ENCODE data around the gene HNRNPH2. TPM values are rescaled to one million over a fixed set of nuclear protein-coding genes. Genes with fewer than 3 reads are reported as not detected.
A peak's percentile ranks its signal among the peaks of the same experiment; 100 is the strongest.

HNRNPH2 gene
- total RNA-seq, 1 donor: 29.9 TPM

DNA sequence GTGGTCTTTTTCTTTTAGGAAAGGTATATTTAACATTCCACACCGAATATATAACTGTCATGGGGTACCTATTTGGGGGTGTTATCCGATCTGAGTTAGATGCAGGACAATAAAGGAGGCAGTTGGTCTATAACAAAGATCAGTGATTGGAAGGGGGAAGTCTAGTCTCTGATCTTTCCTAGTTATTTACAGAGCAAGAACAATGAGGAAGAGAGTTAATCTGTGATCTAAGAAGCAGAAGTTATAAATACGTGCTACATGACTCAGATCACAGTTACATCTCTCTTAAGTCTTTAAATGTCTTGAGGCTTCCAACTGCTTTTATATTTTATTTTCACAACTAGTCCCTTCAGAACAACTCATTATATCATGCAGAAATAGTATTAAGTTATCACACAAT, 44.0 kb downstream of the HNRNPH2 start:
- peak in 1 of 3 donors; percentile 26 for DNase-seq (ENCODE audit: low read depth in 2 of 3, low spot score in 2 of 3)

DNA sequence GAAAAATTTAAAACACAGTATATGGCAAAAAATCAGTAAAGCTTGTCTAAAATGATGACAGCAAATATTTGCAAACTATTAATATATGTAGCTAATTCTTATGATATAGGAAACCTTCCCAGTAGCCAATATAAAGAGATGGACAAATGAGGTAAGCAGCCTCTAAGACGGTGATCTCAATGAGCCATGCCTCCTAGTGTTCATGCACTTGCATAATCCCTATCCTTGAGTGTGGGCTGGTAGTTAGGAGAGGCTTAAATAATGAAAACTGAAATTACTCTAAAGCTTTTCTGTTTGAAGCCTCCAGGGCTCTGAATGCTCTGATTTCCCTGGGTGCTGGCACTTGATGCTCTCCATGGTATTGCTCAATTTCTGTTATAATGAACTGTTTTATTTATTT, 52.6 kb downstream of the HNRNPH2 start:
- DNase-seq (ENCODE audit: low read depth in 2 of 3, low spot score in 2 of 3): no peak

DNA sequence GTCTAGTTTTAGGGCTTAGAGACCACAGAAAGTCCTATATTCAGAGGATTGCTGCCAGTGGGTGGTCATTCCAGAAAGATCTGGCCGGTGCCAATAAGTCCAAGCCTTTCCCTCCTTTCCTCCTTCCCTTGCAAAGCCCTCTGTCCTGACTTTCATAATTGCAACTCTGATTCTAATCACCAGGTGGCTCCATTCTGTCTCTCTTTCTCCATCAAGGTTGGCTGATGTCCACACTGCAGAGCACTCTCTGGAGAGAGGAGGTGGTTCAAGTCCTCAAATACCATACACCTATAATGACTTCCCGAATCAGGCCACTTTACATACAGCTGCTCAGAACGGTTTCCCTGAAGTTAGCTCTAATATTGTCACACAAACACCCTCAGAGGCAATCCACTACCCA, 54.9 kb downstream of the HNRNPH2 start:
- peak in 1 of 3 donors; percentile 10 for DNase-seq (ENCODE audit: low read depth in 2 of 3, low spot score in 2 of 3)

Other genes with a start within 250 kb of the HNRNPH2 start
- under 0.01 TPM for gene DRP2, start 188.4 kb upstream of the HNRNPH2 start, total RNA-seq
- gene TAF7L, start 116.9 kb upstream of the HNRNPH2 start, total RNA-seq: under 0.01 TPM
- gene TIMM8A, start 59.5 kb upstream of the HNRNPH2 start, total RNA-seq: 3.0 TPM
- gene BTK, start 22.0 kb upstream of the HNRNPH2 start, total RNA-seq: 37.7 TPM
- gene RPL36A, start 17.2 kb upstream of the HNRNPH2 start, total RNA-seq: 71.6 TPM
- 32.3 TPM for gene GLA, start 297 bp upstream of the HNRNPH2 start, total RNA-seq
- 2.2 TPM for gene ARMCX4, start 77.2 kb downstream of the HNRNPH2 start, total RNA-seq
- 19.9 TPM for gene ARMCX1, start 142.3 kb downstream of the HNRNPH2 start, total RNA-seq
- 19.7 TPM for gene ARMCX6, start 209.8 kb downstream of the HNRNPH2 start, total RNA-seq
- gene ARMCX3, start 214.9 kb downstream of the HNRNPH2 start, total RNA-seq: 28.0 TPM